HG03442 (cell line): Measurements from ENCODE around the gene EHMT1.

Experiments
- ATAC-seq: cut with Tn5 transposase; IDR thresholded peaks from one replicate; pipeline ENCODE4 v1.9.1; 2021; ENCODE audit warnings: mild to moderate bottlenecking, moderate library complexity; ENCODE audit not compliant: unreplicated experiment

EHMT1 gene

DNA sequence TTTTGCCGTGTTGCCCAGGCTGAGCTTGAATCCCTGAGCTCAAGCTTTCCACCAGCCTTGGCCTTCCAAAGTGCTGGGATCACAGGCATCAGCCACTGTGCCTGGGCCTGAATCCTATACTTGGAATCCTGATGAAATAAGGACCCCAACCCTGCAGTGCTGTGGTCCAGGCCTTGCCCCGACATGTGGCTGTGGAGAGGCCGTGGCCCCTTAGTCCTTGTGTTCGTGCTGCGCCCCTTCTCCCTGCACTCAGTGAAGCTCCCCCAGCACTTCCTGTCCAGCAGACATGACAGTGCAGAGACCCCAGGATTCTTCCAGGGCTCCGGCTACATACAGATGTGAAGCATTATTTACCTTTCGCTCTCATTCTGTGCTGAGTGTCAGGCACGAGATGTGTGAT is 52.9 kb downstream of the EHMT1 start:
- no peak for ATAC-seq

DNA sequence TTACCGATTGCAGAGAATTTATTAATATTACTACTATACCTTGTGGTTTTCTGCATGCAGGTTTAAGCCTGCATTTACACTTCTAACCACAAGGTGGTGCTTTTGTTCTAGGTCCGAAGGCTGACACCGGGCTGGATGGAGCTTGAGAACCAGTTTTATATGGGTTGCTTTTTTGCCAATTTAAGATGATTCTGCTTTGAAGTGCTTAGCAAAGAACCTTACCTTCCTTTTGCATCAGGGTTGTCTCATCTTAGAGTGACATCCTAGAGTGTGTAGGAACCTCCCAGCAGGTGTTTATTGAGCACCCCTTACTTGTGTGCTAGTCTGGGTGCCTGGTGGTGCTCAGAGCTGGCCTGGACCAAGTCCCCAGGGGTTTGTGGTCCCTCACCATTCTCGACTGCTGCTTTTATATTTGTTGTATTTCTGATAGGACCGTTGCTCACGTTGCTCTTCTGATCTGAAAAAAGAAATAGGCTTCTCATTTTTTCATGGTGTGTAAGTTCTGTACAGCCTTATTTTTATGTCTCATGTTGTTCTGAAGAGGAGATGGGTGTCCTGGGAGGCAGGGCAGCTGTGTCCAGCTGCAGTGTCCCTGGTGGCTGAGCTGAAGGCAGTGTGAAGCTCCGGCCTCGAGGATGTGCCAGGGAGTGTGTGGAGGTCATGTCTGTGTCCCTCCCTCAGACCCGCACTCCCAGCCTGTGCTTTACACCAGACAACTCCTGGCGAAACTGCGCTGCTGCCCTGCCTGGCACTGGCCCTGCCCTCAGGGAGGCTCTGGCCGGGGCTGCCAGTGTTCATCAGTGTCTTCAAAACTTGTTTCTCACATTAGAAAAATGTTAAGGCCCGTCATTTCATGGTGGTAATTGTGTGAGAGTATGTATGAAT is 54.3 kb downstream of the EHMT1 start:
- ATAC-seq, result peak; percentile 58

DNA sequence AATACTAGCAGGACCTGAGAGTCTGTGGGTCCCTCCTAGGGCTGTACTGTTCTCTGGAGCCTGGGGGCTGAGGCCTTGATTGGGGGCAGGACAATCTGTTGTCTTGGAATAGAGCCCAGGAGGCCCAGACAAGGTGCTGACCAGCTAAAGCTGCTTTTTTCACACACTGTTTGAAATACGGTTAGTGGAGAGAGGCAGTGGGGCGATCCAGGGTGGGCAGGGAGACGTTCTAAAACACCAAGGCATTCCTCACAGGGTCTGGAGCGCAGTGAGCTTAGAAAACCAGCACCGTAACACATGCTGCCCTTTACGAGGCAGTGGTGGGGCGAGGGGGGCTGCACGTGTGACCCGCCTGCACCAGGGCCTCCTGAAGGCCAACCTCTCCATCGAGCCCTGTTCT is 55.1 kb downstream of the EHMT1 start:
- ATAC-seq, result no peak

GRCh38 chr9:137674307-137674975 is 55.6 kb downstream of the EHMT1 start:
- no peak for ATAC-seq

GRCh38 chr9:137674976-137675320 is 56.1 kb downstream of the EHMT1 start:
- ATAC-seq, result no peak

- no peak for ATAC-seq
These were observed 58.2 kb downstream of the EHMT1 start for GRCh38 chr9:137676998-137677397.

DNA sequence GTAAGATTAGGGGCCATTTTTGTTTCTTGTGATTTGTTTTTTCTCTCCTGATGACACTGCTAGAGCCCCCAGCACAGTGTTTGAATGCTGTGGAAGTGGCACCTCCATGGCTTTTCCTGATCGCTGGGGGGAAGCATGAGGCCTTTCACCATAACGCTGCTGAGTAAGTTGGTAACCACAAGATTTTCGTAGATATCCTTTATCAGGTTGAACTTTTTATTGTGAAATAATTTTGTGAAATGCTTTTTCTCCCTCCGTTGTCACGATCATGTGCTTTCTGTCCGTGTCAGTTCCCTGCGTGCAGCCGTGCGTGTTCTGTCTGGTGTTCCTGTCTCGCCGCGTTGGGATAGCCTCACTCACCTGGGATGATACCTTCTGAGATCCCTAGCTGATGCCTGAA is 59.4 kb downstream of the EHMT1 start:
- ATAC-seq, result no peak

- ATAC-seq, result no peak
These were observed 60.4 kb downstream of the EHMT1 start for GRCh38 chr9:137679249-137679648.

DNA sequence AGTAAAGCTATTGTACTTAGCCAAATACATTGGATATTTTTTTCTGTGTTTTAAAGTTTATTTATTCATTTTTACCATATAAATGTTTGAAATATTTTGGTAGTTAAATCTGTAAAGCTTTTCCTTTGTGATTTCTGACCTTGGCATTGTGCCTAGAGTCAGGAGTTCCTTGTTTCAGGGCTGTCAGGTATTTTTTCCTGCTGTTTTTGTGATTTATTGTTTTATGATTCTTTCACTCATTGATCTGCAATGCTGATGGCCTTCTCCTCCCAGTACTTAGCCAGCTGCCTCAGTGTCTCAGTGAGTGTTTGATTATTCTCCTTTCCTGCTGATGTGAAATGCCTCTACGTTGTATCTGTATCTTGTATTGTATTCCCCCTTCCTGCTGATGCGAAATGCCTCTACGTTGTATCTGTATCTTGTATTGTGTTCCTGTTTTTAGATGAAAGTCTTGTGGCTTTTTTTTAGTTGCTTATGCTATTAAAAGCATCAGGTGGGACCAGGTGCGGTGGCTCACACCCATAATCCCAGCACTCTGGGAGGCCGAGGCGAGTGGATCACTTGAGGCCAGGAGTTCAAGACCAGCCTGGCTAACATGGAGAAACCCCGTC is 61.0 kb downstream of the EHMT1 start:
- no peak for ATAC-seq

- no peak for ATAC-seq
These were observed 61.9 kb downstream of the EHMT1 start for GRCh38 chr9:137680444-137681358.

GRCh38 chr9:137682428-137683105 is 63.8 kb downstream of the EHMT1 start:
- no peak for ATAC-seq

DNA sequence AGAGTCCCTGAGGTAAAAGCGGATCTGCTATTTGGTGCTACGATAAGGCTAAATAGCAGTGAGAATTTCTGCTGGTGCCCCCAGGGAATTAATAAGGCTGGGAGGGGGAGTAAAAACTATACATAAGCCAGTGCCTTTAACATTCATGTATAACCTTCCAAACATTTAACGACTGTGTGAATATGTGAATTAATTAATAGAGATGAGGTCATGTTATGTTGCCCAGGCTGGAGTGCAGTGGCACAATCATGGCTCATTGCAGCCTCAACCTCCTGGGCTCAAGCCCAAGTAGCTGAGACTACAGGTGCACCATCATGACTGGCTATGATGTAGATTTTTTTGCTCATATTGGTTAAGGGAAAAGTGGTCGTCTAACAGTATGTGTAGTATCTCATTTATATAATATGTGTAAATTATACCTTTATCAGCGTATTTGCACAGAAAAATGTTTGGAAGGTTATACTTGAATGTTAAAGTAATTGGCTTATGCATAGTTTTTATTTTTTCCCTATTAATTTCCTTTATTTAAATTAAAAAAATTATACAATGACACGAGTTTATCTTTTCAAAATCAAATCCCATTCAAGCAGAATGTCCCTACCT is 64.6 kb downstream of the EHMT1 start:
- ATAC-seq, result no peak

DNA sequence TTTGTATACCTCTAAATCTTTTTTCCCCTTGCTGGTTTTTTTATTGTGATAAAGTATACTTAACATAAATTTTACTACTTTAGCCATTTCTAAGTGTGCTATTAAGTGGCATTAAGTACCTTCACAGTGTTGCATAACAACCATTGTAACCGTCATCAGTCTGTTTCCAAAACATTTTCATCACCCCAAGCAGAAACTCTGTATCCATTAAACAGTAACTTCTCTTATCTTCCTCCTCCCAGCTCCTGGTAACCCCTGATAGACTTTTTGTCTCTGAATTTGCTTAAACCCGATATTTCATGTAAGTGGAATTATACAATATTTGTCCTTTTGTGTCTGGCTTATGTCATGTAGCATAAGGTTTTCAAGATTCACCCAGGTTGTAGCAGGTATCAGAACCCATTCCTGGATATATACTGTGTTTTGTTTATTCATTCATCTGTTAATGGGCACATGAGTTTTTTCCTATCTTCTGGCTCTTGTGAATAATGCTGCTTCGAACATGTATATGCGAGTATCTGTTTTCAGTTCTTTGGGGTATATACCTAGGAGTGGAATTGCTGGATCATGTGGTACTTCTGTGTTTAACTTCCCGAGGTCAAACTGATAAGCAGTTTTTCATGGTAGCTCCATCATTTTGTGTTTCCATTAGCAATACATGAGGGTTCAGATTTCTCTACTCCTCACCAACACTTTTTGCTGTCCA is 66.4 kb downstream of the EHMT1 start:
- no peak for ATAC-seq

DNA sequence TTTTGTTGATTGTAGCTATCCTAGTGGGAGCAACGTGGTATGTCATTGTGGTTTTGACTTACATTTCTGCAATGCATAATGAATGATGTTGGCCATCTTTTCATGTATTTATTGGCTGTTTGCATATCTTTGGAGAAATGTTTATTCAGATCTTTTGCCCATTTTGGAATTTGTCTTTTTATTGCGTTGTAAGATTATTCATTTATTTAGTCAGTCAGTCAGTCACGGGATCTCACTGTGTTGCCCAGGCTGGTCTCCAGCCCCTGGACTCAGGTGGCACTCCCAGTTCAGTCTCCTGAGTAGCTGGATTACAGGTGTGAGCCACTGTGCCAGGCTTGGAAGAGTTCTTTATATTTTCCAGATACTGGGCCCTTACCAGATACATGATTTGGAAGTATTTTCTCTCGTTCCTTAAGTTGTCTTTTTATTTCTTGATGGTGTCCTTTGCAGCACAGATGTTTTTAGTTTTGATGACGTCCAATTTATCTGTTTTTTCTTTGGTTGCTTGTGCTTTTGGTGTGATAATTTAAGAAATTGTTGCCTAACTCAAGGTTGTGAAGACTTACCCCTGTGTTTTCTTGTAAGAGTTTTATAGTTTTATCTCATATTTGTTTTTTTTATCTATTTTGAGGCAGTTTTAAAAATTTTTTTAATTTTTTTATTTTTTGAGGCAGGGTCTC is 67.1 kb downstream of the EHMT1 start:
- ATAC-seq, result no peak

- no peak for ATAC-seq
These were observed 69.5 kb downstream of the EHMT1 start for GRCh38 chr9:137688261-137688660.

- no peak for ATAC-seq
These were observed 69.9 kb downstream of the EHMT1 start for GRCh38 chr9:137688725-137689124.

- ATAC-seq, result no peak
These were observed 71.1 kb downstream of the EHMT1 start for GRCh38 chr9:137689745-137690529.
